Measurements from ENCODE around the gene OXSM.

Gene OXSM

GRCh38 chr3:25803833-25804232 lies 13.9 kb downstream of the OXSM start:
- no peak for DNase-seq (ENCODE audit: low read depth in 2 of 2)

GRCh38 chr3:25804676-25805075 lies 14.8 kb downstream of the OXSM start:
- DNase-seq (ENCODE audit: low read depth in 2 of 2) = no peak

GRCh38 chr3:25812644-25813043 lies 22.8 kb downstream of the OXSM start:
- DNase-seq (ENCODE audit: low read depth in 2 of 2) = no peak

- DNase-seq (ENCODE audit: low read depth in 2 of 2) = no peak
Observed at GRCh38 chr3:25817107-25817506, 27.2 kb downstream of the OXSM start.

- DNase-seq (ENCODE audit: low read depth in 2 of 2) = no peak
Observed at GRCh38 chr3:25817638-25818037, 27.7 kb downstream of the OXSM start.

GRCh38 chr3:25818335-25818734 lies 28.4 kb downstream of the OXSM start:
- DNase-seq (ENCODE audit: low read depth in 2 of 2) = no peak

GRCh38 chr3:25820366-25820765 lies 30.5 kb downstream of the OXSM start:
- peak; percentile 68 to 70 for DNase-seq (ENCODE audit: low read depth in 2 of 2)

GRCh38 chr3:25820816-25821486 lies 31.1 kb downstream of the OXSM start:
- no peak for DNase-seq (ENCODE audit: low read depth in 2 of 2)

- no peak for DNase-seq (ENCODE audit: low read depth in 2 of 2)
Observed at GRCh38 chr3:25821746-25822573, 32.1 kb downstream of the OXSM start.

GRCh38 chr3:25823314-25823713 lies 33.4 kb downstream of the OXSM start:
- no peak for DNase-seq (ENCODE audit: low read depth in 2 of 2)

GRCh38 chr3:25826510-25826909 lies 36.6 kb downstream of the OXSM start:
- no peak for DNase-seq (ENCODE audit: low read depth in 2 of 2)

- DNase-seq (ENCODE audit: low read depth in 2 of 2) = no peak
Observed at GRCh38 chr3:25830373-25831280, 40.7 kb downstream of the OXSM start.

- DNase-seq (ENCODE audit: low read depth in 2 of 2) = no peak
Observed at GRCh38 chr3:25831578-25831977, 41.7 kb downstream of the OXSM start.

GRCh38 chr3:25834346-25834745 lies 44.5 kb downstream of the OXSM start:
- DNase-seq (ENCODE audit: low read depth in 2 of 2) = no peak

- no peak for DNase-seq (ENCODE audit: low read depth in 2 of 2)
Observed at GRCh38 chr3:25836579-25836978, 46.7 kb downstream of the OXSM start.

- no peak for DNase-seq (ENCODE audit: low read depth in 2 of 2)
Observed at GRCh38 chr3:25837038-25837437, 47.1 kb downstream of the OXSM start.

- no peak for DNase-seq (ENCODE audit: low read depth in 2 of 2)
Observed at GRCh38 chr3:25840099-25840498, 50.2 kb downstream of the OXSM start.

- no peak for DNase-seq (ENCODE audit: low read depth in 2 of 2)
Observed at GRCh38 chr3:25843332-25843731, 53.4 kb downstream of the OXSM start.
